Liver (tissue), 3 donors: ENCODE results near the gene HTT-AS.

Experiments used
- CTCF ChIP-seq: fragments of 150-350 bp; IDR thresholded peaks from 2 replicates; pipeline ENCODE4 v1.5.1; 2017; ENCODE audit warnings: improper control_type of control experiment, low read depth, low read length; ENCODE audit not compliant: missing input control
- FOXA1 ChIP-seq: IDR thresholded peaks from 2 replicates; pipeline ENCODE4 v1.6.1; 2016; ENCODE audit warnings: antibody characterized with exemption
- MAX ChIP-seq: IDR thresholded peaks from 2 replicates; pipeline ENCODE4 v1.6.1; 2016; ENCODE audit warnings: antibody characterized with exemption
- RAD21 ChIP-seq, 2 donors: IDR thresholded peaks; 2 replicates each; pipeline ENCODE4 v1.6.1; 2016; ENCODE audit warnings: antibody characterized with exemption in 2 of 2, mild to moderate bottlenecking in 2 of 2
- RXRA ChIP-seq, 2 donors: IDR thresholded peaks; 2 replicates each; pipeline ENCODE4 v1.6.1; 2017 to 2018; ENCODE audit warnings: antibody characterized with exemption in 2 of 2, mild to moderate bottlenecking in 1 of 2
- SP1 ChIP-seq: IDR thresholded peaks from 2 replicates; pipeline ENCODE4 v1.6.1; 2018; ENCODE audit warnings: antibody characterized with exemption, mild to moderate bottlenecking
- TAF1 ChIP-seq: conservative IDR thresholded peaks from 2 replicates; pipeline ENCODE4 v1.6.1; 2016; ENCODE audit warnings: antibody characterized with exemption, mild to moderate bottlenecking
- TF ChIP-seq, protein P1 (sequence below): IDR thresholded peaks from 2 replicates; pipeline ENCODE4 v1.6.1; 2016; ENCODE audit warnings: antibody characterized with exemption, mild to moderate bottlenecking
- TF ChIP-seq, protein P2 (sequence below): IDR thresholded peaks from 2 replicates; pipeline ENCODE4 v1.6.1; 2016; ENCODE audit warnings: antibody characterized with exemption
- donor health status: healthy.
- donor health status: healthy.

DNA sequence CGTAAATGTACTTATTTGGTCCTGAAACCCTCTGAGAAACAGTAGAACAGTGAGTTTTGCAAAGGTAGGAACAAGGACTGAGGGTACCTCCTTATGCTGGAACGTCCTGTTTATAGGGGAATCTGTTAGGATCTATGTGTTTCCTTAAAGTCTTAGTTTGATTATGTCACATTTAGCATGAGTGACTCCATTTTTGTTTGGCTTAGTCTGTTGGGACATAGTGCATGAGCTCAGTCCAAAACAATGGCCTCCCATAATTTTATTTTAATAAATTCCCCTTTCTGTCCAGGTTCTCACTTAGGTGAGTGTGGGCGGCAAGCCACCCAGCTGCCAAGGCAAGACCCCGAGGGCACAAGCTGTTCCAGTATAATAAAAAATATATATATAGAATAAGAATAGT, 27.7 kb downstream of the HTT-AS start:
- TF ChIP-seq CTCF (no peak), FOXA1 (no peak), MAX (no peak), TAF1 (no peak), RAD21 (IDR thresholded peaks at IDR 0.05) (no peak), SP1 (no peak), RXRA (IDR thresholded peaks at IDR 0.05) (no peak)
- TF ChIP-seq, protein P1, sequence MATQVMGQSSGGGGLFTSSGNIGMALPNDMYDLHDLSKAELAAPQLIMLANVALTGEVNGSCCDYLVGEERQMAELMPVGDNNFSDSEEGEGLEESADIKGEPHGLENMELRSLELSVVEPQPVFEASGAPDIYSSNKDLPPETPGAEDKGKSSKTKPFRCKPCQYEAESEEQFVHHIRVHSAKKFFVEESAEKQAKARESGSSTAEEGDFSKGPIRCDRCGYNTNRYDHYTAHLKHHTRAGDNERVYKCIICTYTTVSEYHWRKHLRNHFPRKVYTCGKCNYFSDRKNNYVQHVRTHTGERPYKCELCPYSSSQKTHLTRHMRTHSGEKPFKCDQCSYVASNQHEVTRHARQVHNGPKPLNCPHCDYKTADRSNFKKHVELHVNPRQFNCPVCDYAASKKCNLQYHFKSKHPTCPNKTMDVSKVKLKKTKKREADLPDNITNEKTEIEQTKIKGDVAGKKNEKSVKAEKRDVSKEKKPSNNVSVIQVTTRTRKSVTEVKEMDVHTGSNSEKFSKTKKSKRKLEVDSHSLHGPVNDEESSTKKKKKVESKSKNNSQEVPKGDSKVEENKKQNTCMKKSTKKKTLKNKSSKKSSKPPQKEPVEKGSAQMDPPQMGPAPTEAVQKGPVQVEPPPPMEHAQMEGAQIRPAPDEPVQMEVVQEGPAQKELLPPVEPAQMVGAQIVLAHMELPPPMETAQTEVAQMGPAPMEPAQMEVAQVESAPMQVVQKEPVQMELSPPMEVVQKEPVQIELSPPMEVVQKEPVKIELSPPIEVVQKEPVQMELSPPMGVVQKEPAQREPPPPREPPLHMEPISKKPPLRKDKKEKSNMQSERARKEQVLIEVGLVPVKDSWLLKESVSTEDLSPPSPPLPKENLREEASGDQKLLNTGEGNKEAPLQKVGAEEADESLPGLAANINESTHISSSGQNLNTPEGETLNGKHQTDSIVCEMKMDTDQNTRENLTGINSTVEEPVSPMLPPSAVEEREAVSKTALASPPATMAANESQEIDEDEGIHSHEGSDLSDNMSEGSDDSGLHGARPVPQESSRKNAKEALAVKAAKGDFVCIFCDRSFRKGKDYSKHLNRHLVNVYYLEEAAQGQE = no peak
- TF ChIP-seq, protein P2, sequence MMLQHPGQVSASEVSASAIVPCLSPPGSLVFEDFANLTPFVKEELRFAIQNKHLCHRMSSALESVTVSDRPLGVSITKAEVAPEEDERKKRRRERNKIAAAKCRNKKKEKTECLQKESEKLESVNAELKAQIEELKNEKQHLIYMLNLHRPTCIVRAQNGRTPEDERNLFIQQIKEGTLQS = no peak
